IPS DF 19.7 (cell line): ENCODE results near the gene PLAC1.

Source experiments
- DNase-seq: peaks from one replicate; pipeline ENCODE4 v3.0.0-alpha.2; 2013; ENCODE audit warnings: low read depth, low spot score

PLAC1 gene

GRCh38 chrX:134658002-134658759, at the start of gene PLAC1:
PLAC1 (minus strand) TSS chrX:134658471; CDS start chrX:134566682, 91,789 bp downstream.
- no peak for DNase-seq

GRCh38 chrX:134706138-134706537, 47.9 kb upstream of the PLAC1 start:
- DNase-seq = no peak

DNA sequence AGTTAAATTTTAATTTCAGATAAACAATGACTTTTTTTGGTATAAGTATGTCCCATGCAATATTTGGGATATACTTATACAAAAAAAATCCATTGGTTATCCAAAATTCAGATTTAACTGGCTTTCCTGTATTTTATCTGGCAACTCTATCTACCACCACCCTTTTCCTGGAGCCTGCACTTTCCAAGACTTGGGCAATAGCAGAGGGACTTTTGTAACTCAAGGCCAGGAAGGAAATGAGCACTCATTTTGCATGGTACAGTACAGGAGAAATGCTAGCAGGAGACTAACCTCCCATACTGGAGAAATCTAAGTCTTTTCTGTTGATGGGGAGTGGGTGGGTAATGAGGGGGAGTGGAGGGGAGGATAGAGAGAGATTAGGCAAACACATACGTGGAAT, 37.7 kb upstream of the PLAC1 start:
- no peak for DNase-seq

DNA sequence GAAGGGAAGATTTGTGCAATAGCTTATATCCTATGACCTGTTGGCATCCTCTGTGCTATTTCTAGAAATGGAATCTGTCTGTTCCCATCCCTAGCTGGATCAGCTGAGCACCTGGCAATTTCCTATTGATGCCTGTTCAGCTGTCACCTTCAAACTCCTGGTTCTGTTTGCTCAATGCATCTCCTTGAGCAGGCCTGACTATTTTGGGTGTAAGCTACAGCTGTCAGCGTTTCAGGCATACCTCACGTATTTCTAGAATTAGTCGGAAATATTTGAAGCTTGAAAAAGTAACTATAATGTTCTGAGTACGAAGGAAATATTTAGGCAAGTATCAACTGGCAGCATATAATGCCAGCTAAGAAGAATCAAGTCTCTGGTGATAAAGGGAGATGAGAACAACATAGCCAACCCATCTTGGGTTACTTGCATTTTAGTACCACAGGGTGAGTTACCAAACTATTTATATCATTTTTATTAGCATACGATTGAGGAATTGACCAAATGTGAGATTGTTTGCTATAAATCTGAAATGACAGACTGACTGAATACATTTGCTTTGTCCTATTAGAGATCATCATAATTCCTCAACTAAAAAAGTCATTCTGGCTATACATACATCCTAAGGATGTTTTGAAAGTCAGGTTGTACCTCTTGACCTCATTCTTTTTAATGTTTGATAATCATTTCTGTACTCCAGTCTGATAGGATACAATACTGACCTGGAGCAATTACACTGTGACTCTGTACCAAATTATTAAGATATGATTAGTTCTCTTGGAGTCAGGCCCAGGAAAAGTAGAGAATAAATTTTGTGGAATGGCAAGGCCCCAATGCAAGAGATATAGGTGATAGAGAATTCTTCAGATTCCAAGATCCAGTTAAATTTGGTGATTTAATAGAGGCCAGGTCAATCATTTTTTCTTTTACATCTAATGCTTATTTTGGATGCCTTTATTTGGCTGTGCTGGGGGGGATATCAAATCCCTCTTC, 36.4 kb upstream of the PLAC1 start:
- no peak for DNase-seq

DNA sequence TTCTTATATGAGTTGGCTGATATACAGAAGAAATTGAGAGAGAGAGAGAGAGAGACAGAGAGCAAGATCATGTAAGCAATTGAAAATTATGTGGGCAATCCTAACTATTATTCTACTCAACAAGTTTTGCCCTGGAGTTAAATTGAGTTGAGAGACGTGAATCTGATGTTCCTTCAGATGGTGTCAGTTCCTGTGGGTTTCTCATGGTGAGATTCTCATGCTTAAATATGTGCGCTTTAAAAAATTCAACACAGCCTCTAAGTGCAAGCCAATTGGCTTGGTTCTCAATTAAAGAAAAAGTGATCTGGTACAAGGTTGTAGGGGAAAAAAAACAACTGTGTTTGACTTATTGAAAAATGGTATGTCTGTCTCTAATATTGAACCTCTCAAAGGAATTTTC, 35.4 kb upstream of the PLAC1 start:
- DNase-seq = no peak

DNA sequence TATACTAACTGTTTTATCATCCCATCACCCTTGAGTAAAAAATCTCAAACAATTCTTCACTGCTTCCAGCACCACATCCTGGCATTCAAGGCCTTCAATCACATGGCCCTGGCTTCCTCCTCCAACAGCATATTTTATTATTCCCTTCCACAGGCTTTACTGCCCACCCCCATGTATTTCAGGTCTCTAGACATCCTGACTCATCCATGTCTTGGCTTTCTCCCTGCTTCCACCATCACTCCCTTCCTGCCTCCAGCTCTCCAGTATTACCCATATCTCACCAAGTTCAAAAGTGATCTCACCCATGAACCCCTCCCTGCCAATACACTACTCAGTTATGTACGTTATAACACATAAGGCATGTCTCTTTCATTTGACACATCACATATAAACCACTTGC, 34.7 kb upstream of the PLAC1 start:
- DNase-seq = no peak

- DNase-seq = no peak
Observed at GRCh38 chrX:134692233-134692632, 34.0 kb upstream of the PLAC1 start.

DNA sequence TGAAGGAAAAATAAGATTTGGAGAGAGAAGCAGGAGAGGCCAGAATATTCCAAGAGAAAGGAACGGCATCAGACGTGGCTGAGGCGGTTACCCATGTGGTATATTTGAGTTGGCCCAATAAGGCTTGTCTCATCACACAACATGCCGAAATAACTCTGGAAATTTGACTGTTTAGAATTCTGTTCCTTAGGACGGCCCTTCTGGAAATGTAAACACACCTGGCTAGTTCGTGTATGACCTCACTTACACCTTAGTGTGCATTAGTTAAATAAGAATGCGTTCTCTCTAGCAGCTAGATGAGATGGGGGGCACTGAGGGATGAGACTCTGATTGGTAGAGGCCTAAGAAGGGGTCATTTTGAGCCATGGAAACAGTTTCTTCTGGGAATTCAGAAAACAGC, 33.2 kb upstream of the PLAC1 start:
- no peak for DNase-seq

- no peak for DNase-seq
Observed at GRCh38 chrX:134688839-134689238, 30.6 kb upstream of the PLAC1 start.

DNA sequence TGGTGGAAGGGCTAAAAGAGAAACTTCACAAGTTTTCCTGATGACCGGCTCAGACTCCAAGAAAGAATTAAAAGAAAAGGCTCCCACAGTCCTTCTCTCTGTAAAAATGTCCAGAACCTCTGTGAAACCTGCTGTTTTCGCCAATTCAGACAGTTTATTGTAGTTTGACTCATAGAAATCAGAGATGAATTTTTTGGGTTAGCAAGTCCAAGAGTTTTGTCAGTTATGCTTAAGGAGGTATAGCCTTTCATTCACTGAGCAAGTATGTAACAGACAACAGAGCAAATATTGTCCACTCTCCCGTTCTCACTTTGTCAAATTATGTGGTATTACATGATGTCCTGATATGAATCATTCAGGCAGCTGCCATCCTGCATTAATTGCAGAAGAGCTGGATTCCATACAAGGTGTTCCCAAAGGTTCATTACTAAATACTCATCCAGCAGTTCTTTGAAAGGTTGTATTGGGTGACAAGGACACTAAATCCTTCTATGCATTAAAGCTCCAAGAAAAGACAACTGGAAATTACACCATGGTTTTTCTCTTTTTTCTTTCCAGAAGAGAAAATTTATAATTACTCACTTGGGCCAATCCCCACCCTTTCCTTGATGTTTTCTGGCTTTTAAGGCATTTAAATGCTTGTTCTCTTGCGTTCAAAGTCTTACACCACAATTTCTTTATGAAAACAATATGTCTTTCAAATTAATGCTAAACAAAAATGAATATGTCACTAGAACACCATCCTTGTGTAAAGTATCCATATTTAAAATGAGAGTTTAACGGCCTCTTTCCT, 30.0 kb upstream of the PLAC1 start:
- no peak for DNase-seq

DNA sequence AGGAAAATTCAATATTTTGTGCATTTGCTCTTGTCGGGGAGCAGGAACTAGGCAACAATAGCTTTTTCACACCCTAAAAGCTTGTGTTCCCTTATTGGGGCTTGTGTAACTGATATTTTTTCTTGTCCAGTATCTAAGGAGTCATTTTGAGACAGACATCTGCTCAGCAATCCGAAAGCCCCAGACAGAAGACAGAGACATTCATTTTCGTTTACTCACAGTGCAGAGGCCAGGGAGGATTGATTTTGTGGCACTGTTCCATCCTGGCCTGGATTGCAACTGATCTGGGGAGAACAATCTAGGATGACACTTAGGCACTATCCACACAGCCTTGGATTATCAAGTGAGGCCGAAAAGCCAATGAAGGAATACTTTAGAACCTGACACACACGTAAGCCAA, 27.4 kb upstream of the PLAC1 start:
- no peak for DNase-seq

- DNase-seq = no peak
Observed at GRCh38 chrX:134684956-134685355, 26.7 kb upstream of the PLAC1 start.

DNA sequence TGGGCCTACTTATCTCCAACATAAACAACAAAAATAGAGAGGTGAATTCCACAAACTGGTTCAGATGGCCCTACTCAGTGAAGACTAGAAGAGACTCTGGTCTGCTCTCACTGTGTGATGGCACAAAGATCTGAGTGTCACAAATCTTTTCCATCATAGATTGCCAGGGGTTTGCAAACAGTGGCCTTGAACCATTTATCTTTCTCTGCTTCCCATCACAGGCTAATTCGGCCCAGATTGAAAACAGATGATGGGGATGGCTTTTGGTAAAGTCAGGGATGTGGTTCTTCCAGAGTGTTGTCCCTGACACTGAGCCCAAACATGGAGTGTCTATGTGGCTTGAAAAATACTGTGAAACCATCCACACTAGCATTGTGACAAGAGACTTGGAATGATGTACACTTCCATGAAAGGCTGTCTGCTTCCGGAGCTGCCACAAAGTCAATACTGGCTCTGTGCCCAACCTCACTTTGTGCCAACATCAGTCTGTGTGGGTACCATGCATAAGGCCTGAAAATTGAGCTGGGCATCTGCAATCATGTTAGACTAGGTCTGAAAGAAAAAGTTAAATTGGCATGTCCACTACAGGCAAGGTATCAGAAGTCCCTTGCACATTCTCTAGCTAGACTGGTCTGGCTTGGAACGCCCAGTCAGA, 25.2 kb upstream of the PLAC1 start:
- DNase-seq = no peak

DNA sequence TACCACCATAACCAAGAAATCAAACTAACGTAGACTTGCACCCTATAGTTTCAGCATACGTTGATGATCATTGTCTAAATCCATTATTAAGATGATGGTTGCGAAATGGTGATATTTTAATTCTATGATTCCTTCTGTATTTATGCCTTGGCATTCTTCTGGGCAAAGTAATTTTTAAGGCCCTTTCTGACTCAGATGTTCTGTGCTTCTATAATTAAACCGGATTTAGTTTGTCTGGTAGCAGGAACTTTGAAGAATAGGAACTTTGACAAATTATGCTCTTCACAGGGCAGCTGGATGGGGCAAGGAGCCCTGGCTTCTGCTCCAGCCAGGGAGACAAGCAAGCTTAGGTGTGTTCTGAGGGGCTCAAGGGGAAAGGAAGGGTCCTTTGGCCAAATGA, 23.8 kb upstream of the PLAC1 start:
- DNase-seq = no peak

DNA sequence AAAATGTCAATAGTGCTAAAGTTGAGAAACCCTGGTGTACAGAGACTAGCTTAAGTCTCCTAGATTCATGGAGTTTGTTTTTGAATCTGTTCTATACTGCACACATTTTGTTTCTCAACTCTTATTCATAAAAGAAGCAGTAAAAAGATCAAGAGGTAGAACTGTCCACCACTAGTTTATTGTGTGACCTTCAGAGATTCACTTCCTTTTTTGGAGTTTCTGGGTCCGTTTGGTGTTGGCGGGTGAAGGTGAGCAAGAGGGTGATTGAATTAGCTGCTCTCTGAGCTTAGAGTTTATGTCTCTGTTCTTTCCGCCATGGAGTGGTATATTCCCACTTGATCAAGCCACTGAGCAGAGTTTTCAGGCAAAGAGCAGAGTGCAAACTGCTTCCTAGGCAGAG, 21.4 kb upstream of the PLAC1 start:
- no peak for DNase-seq

- no peak for DNase-seq
Observed at GRCh38 chrX:134679221-134679620, 20.9 kb upstream of the PLAC1 start.

DNA sequence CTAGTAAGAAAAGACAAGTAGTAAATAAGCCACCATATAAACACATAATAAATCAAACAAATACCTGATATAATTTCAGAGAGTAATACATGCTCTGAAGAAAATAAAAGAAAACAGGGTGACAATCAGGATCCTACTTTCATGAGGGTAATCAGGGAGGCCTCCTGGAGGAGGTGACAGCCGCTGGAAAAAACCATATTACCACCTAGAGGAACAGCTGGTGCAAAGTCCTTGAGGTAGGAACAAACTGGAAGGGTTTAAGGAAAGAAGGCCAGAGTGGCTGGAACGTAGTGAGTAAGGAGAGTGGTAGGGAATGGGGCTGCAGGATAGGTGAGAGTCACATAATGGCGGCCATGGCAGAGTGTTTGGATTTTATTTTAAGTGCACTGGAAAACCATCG, 19.1 kb upstream of the PLAC1 start:
- no peak for DNase-seq

GRCh38 chrX:134676436-134676835, 18.2 kb upstream of the PLAC1 start:
- DNase-seq = no peak

DNA sequence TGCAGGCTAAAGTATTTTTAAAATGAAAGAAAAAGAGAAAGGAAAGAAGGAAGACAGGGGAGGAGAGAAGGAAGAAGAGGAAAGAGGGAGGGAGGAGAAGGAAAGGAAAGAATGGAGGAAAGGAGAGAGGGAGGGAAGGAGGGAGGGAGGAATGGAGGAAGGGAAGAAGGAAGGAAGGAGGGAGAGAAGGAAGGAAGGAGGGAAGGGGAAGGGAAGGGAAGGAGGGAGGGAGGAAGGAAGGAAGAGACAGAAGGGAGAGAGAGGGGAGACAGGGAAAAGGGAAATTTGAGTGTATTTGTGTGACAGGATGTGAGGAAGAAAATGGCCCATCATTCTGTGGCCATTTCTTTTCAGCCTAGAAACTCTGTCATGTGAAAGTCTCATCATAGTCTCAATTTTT, 14.9 kb upstream of the PLAC1 start:
- DNase-seq = no peak

- no peak for DNase-seq
Observed at GRCh38 chrX:134672101-134672500, 13.8 kb upstream of the PLAC1 start.

DNA sequence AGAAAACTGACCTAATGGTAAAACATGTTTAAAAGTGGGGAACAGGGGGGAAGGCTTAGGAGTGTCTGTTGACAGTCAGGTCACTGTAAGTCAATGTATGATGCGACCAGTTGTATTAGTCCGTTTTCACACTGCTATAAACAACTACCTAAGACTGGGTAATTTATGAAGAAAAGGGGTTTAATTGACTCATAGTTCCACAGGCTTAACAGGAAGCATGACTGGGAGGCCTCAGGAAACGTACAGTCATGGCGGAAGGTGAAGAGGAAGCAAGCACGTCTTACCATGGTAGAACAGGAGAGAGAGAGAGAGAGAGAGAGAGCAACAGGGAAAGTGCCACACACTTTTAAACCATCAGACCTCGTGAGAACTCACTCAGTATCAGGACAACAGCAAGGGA, 13.0 kb upstream of the PLAC1 start:
- DNase-seq = no peak
